Spinal cord (tissue), 10 donors: ENCODE measurements around the gene GJC1. TPM values are rescaled to one million over a fixed set of nuclear protein-coding genes. Genes with fewer than 3 reads are reported as not detected.

ENCODE experiments used
- DNase-seq, 6 donors: peaks; one replicate each; pipeline versions ENCODE4 v3.0.0 to v3.0.0-alpha.2; 2013 to 2015; ENCODE audit warnings: low spot score in 6 of 6, low read depth in 4 of 6
- H3K27ac ChIP-seq: one replicate; pipeline ENCODE4 v1.5.1; 2013; ENCODE audit warnings: low read depth, low read length, control low read depth
- H3K27me3 ChIP-seq: one replicate; pipeline ENCODE4 v1.6.1; 2013; ENCODE audit warnings: low read length; ENCODE audit not compliant: control insufficient read depth, insufficient read depth
- H3K36me3 ChIP-seq: one replicate; pipeline ENCODE4 v1.6.1; 2013; ENCODE audit warnings: low read length; ENCODE audit not compliant: control insufficient read depth, insufficient read depth
- H3K4me1 ChIP-seq: one replicate; pipeline ENCODE4 v1.6.1; 2013; ENCODE audit warnings: low read length; ENCODE audit not compliant: control insufficient read depth, insufficient read depth
- H3K4me3 ChIP-seq: one replicate; pipeline ENCODE4 v1.5.1; 2013; ENCODE audit warnings: low read depth, low read length, control low read depth
- H3K9me3 ChIP-seq: one replicate; pipeline ENCODE4 v1.6.1; 2013; ENCODE audit warnings: low read length; ENCODE audit not compliant: control insufficient read depth, insufficient read depth
- WGBS: methylation state at CpG from one replicate; pipeline ENCODE4 v1.1.5; 2013; ENCODE audit warnings: missing lambda C conversion rate; ENCODE audit not compliant: insufficient coverage; 5-methylcytosine and 5-hydroxymethylcytosine counted together
- polyA plus RNA-seq, 2 donors: library from polyadenylated mRNA; unstranded; fragments of 120-200 nt; gene quantifications; one replicate each; pipeline ENCODE4 v1.2.1, GENCODE V29; 2013; ENCODE audit not compliant: insufficient read length in 2 of 2
- total RNA-seq, 2 donors: library from RNA; depleted of rRNA in 1 of 2; stranded (reverse); fragments of 120-200 nt in 1 of 2; fragments of >200 nt in 1 of 2; gene quantifications; one replicate each; pipeline versions ENCODE4 v1.2.3 to v1.2.4, GENCODE V29; 2013 to 2014
- donor health status: healthy.

GJC1 gene
- total and polyA plus RNA-seq, 4 donors, result 17.9 to 24.3 (median 20.0) TPM

DNA sequence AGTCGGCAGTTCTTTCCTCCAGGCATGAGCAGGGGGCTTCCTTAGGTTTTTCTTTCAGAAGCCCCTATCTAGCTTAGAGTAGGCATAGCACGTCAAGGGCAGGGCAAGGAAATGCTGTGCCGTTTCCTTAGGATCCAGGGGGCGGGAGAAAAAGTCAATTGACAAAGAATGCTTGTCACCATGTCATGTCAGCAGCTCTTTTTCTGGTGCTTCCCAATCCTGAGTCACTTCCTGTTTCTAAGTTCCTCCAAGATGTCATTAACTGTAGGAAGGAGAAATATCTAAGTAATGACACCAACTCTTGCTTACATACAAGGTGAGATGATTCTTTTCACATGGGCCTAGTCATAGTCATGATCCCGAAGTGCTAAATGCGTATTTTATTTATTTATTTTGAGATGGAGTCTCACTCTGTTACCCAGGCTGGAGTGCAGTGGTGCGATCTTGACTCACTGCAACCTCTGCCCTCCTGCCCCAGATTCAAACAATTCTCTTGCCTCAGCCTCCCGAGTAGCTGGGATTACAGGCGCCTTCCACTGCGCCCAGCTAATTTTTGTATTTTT lies 35.2 kb downstream of the GJC1 start:
- DNase-seq, result no peak
- peaks cover 20% of the 10 kb centered on the region for H3K4me1 ChIP-seq
- H3K4me3 ChIP-seq, result no peak overlapping the region
- no peaks in the 10 kb centered on the region for H3K36me3 ChIP-seq
- peak overlapping the region; percentile 58 for H3K27ac ChIP-seq
- no peaks in the 10 kb centered on the region for H3K9me3 ChIP-seq
- no peaks in the 10 kb centered on the region for H3K27me3 ChIP-seq
- 29% methylated on average over 5 of the region's 10 CpGs for WGBS

DNA sequence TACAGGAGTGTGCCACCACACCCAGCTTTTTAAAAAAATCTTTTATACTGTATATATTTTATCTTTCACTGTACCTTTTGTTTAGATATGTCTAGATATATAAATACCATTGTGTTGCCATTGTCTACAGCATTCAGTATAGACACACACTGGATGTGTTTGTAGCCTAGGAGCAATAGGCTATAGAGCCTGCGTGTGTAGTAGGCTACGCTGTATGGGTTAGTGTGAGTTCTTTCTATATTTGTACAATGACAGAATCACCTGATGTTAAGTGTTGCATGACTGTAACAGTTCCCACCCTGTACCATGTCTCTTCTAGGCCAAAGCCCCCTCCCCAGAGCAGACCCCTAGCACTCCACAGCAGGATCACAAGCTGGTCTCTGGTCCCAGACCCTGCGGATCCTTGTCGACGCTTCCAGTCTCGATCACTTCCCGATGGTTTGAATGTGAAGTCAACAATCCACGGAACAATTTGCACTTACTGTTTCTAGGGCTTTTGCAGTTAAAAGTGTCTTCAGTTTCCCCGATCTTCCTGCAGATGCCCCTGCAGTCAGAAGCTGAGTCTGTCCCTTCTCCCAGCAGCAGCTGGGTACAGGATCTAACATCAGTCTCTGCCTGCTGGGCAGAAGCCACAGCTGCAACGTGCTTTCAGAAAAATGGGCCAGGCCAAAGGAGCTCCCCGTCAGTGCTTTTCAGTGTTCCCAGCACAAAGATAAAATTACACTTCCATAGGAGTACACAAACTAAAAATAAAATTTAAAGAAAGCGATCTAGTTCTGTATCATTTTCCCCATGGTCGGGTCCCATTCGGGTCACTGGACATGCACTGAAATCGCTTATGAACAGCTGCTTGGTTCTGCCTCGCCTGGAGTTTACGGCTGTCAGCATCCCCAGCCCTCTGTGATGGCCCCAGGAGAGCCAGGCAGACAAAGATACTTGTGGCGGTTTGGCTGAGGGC lies 35.9 kb downstream of the GJC1 start:
- Histone ChIP-seq H3K27ac (no peak overlapping the region), H3K4me1 (peaks cover 20% of the 10 kb centered on the region), H3K27me3 (no peaks in the 10 kb centered on the region), H3K36me3 (no peaks in the 10 kb centered on the region), H3K4me3 (no peak overlapping the region), H3K9me3 (no peaks in the 10 kb centered on the region)
- WGBS, result 50% methylated on average over 14 of the region's 18 CpGs
- DNase-seq, result peak in 1 of 6 donors; percentile 73

DNA sequence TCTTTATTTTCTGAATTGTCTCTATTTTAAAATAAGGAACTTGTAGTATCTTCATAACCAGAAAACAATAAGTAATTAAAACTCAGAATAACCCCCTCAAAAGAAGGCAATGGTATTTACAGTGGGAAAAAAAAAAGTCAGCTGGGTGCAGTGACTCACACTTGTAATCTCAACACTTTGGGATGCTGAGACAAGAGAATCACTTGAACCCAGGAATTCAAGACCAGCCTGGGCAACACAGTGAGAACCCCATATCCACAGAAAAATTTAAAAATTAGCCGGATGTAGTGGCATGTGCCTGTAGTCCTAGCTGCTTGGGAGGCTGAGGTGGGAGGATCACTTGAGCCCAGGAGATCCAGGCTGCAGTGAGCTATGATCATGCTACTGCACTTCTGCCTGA lies 37.8 kb downstream of the GJC1 start:
- H3K4me1 ChIP-seq, result peaks cover 25% of the 10 kb centered on the region
- no peaks in the 10 kb centered on the region for H3K27me3 ChIP-seq
- WGBS, result no CpG with 5 or more reads among the region's 1 CpG
- no peaks in the 10 kb centered on the region for H3K36me3 ChIP-seq
- no peaks in the 10 kb centered on the region for H3K9me3 ChIP-seq
- H3K4me3 ChIP-seq, result no peak overlapping the region
- no peak for DNase-seq
- no peak overlapping the region for H3K27ac ChIP-seq

DNA sequence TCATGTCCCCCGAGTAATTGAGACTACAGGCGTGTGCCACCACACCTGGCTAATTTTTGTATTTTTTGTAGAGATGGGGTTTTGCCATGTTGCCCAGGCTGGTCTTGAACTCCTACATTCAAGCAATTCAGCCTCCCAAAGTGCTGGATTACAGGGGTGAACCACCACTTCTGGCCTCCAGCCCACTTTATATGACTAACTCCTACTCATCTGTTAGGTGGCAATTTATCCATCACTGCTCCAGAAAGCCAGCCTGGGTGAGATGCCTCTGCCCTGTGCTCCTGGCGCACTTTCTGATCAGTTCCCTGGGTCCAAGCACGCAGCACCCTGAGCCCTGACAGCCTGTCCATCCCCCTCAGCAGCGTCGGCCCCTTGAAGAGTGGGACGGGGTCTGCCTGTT lies 41.9 kb downstream of the GJC1 start:
- peaks cover 23% of the 10 kb centered on the region for H3K4me1 ChIP-seq
- no peaks in the 10 kb centered on the region for H3K27me3 ChIP-seq
- no peak overlapping the region for H3K4me3 ChIP-seq
- H3K36me3 ChIP-seq, result no peaks in the 10 kb centered on the region
- no peak for DNase-seq
- H3K27ac ChIP-seq, result no peak overlapping the region
- WGBS, result 83% methylated on average over 5 of the region's 7 CpGs
- H3K9me3 ChIP-seq, result no peaks in the 10 kb centered on the region

DNA sequence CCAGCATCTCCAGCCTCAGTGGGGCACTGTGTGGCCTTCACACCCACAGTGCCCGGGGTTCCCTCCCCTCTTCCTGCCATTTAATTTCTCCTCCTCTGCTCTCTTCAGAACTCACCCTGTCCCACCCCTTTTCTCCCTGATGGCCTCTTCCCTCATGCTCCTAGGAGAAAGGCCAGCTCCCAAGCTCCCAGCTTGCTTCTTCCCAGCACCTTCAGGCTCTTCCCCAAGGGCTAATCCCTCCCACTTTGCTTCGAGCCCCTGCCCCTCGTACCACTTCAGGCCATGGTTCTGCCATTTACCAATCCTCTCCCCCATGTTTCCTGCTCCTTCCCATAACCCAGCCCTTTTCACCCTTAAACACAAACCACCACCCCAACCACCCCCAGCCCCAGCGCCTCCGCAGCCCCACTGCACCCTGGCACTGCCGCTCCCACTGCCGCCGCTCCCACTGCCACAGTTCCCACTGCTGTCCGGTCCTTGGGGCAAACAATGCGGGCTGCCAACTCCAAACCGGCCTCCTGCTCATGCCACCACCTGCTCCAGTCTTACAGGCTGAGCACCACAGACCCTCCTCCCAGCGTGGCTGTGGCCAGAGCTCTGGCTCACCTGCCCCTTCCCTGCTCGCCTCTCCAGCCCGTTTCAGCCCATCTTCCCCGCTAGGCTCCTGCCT lies 42.7 kb downstream of the GJC1 start:
- H3K9me3 ChIP-seq, result no peaks in the 10 kb centered on the region
- peaks cover 29% of the 10 kb centered on the region for H3K4me1 ChIP-seq
- WGBS, result 50% methylated on average over 14 of the region's 15 CpGs
- H3K27ac ChIP-seq, result peak overlapping the region; percentile 25
- H3K27me3 ChIP-seq, result no peaks in the 10 kb centered on the region
- no peaks in the 10 kb centered on the region for H3K36me3 ChIP-seq
- H3K4me3 ChIP-seq, result no peak overlapping the region
- no peak for DNase-seq

DNA sequence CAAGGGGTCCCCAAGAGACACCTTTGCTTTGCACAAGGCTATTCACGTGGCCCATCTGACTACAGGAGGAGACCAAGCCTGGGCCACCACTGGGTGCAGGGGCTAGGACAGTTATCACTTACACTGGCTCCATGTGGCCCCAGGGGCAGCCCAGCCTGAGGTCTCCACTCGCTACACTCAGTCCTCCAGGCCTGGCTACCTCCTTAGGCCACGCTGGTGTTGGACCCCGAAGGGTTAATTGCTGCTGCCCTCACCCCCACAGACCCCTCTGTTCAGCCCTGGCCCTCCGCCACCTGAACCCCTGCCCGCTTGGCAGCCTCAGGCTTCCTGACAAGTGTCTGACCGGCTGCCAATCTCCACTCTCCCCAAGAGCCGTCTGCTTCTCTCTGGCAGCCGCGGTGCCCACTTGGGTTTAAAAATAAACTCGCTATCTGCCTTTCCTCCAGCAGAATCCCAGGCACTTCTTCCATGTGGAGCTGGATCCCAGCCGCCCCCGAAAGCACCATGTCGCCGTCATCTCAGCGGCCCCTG lies 43.5 kb downstream of the GJC1 start:
- Histone ChIP-seq H3K4me1 (peaks cover 36% of the 10 kb centered on the region), H3K4me3 (no peak overlapping the region)
- 23% methylated on average over 13 of the region's 16 CpGs for WGBS

DNA sequence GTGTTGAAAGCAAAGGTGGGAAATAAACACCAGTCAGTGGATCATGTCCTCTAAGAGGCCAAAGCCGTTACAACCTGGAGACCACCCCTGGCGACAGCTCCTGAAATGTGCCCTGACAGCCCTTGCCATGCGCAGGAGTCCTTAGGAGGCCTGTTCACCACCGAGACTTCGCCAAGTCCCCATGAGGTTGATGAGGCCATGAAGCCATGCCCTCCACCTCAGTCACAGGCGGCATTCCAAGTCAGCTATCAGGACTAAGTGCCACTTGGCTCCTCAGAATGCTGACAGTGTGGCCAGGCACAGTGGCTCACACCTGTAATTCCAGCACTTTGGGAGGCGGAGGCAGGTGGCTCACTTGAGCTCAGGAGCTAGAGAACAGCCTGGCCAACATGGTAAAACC lies 44.2 kb downstream of the GJC1 start:
- DNase-seq, result no peak

More for the DNA sequence above, 43.5 kb downstream of the GJC1 start:
- Histone ChIP-seq H3K27ac (peak overlapping the region; percentile 25), H3K9me3 (no peaks in the 10 kb centered on the region), H3K27me3 (no peaks in the 10 kb centered on the region), H3K36me3 (no peaks in the 10 kb centered on the region)
- DNase-seq, result peak in 3 of 6 donors; percentile 66 to 96 (median 82)

DNA sequence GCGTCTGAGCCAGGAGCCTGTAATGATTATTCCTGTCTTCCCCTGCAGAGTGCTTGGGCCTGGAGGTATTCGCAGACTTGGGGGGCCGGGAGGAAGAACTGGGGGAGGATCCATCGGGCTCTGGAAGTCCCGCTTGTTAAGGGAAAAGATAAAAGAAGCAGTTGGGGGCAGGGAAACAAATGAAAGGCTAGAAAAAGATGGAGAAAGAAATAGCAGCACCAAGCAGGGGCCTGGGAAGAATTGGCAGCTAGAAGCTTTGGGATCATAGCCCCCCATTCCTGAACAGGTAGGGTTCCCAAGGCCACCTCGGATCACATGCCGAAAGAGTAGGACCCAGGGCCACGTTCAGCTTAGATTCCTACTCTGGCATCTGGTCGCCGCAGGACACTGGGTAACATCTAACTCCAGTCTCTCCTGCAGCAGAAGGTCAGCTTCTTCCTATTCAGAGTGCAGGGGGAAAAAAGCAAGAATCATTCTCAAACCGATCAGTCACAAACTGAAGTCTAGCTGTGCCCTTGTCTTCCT lies 47.7 kb downstream of the GJC1 start:
- Histone ChIP-seq H3K4me1 (peaks cover 46% of the 10 kb centered on the region), H3K36me3 (peaks cover 19% of the 10 kb centered on the region), H3K27ac (peak overlapping the region; percentile 11), H3K27me3 (peaks cover 2% of the 10 kb centered on the region), H3K4me3 (no peak overlapping the region), H3K9me3 (no peaks in the 10 kb centered on the region)
- 20% methylated on average over 11 of the region's 11 CpGs for WGBS
- DNase-seq, result no peak

More for the DNA sequence above, 44.2 kb downstream of the GJC1 start:
- WGBS, result 95% methylated on average over 7 of the region's 7 CpGs
- Histone ChIP-seq H3K9me3 (no peaks in the 10 kb centered on the region), H3K4me3 (no peak overlapping the region), H3K36me3 (no peaks in the 10 kb centered on the region), H3K27ac (no peak overlapping the region), H3K4me1 (peaks cover 39% of the 10 kb centered on the region), H3K27me3 (no peaks in the 10 kb centered on the region)

DNA sequence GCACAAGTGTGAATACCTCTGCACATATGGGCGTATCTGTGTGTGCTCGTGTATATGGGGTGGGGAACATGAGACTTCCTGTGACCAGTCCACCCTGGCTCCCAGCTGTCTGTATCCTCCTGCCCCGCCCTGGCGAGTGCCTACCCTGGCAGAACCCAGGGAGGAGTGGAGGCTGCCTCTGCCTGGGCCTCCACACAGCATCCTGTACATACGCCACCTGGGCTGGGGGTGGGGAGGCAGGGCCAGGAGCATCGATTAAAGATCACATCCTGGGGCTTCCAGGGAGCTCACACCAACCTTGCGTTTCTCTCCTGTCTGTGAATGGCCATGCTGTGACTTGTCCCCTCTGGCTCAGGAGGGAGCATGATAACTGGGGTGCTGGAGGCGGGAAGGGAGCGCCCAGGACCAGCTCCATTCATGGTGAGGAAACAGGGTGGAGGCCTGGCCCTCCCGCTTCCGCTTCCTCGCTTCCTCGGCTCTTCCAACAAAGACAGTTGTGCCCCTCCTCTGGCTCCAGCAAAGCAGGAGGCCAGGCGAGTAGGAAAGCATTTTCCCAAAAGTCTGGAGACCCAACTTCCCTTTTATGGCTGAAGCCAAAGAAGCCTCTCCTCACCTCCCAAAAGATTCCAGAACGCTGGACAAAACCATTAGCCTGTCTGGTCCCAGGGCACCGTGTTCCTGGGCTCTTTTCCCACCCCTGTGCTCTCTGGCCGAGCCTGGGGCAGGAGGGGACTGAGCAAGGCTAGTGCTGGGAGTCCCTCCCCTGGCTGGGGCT lies 48.3 kb downstream of the GJC1 start:
- WGBS, result 47% methylated on average over 8 of the region's 17 CpGs
- no peak for DNase-seq
- H3K4me3 ChIP-seq, result no peak overlapping the region
- H3K9me3 ChIP-seq, result no peaks in the 10 kb centered on the region
- H3K27me3 ChIP-seq, result peaks cover 2% of the 10 kb centered on the region
- peak overlapping the region; percentile 11 for H3K27ac ChIP-seq
- H3K36me3 ChIP-seq, result peaks cover 25% of the 10 kb centered on the region
- peaks cover 39% of the 10 kb centered on the region for H3K4me1 ChIP-seq
